ENCODE measurements around the gene COG3. TPM values are rescaled to one million over a fixed set of nuclear protein-coding genes. Genes with fewer than 3 reads are reported as not detected.
A peak's percentile ranks its signal among the peaks of the same experiment; 100 is the strongest.
"Not testable (repeated sequence)": the region's sequence is repeated elsewhere in the genome, so short reads cannot be mapped to it uniquely, and the experiment has no call there.

Gene COG3, protein sequence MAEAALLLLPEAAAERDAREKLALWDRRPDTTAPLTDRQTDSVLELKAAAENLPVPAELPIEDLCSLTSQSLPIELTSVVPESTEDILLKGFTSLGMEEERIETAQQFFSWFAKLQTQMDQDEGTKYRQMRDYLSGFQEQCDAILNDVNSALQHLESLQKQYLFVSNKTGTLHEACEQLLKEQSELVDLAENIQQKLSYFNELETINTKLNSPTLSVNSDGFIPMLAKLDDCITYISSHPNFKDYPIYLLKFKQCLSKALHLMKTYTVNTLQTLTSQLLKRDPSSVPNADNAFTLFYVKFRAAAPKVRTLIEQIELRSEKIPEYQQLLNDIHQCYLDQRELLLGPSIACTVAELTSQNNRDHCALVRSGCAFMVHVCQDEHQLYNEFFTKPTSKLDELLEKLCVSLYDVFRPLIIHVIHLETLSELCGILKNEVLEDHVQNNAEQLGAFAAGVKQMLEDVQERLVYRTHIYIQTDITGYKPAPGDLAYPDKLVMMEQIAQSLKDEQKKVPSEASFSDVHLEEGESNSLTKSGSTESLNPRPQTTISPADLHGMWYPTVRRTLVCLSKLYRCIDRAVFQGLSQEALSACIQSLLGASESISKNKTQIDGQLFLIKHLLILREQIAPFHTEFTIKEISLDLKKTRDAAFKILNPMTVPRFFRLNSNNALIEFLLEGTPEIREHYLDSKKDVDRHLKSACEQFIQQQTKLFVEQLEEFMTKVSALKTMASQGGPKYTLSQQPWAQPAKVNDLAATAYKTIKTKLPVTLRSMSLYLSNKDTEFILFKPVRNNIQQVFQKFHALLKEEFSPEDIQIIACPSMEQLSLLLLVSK
- polyA plus RNA-seq (2013, experiment 1 of 2; ENCODE audit: insufficient read length): 19.1 TPM
- polyA plus RNA-seq (2013, experiment 2 of 2; ENCODE audit: insufficient read length): 20.8 TPM

DNA sequence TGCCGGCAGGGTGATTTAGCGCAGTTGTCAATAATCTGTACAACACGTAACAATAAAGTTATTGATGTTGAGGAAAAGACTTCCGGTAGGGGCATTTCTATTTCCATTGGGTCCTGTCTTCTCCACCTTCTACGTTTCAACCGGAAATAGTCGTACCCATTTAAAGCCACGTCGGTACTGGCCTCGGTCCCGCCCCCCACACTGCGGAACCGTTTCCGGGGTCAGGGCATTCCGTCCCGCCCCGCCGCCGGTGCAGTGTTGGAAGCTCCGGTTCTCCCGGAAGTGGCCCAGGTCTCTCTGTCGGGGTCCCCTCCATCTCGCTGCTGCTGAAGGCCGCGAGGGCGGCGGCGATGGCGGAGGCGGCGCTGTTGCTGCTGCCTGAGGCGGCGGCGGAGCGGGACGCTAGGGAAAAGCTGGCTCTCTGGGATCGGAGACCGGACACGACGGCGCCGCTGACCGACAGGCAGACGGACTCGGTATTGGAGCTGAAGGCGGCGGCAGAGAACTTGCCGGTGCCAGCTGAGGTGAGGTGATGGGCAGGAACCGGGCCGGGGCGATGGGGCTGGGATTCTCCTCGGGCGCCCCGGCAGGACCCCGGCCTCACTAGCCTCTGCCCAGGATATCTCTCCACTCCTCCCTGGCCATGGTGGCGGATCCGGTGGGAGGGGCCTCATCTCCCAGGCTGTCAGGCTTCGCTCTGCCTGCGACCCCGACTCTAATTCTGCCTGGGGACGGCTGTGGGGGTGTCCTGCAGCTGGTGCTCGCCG, at the start of gene COG3:
COG3 (plus strand) TSS at position 253 of the 767 bp plus-strand sequence; CDS start at position 351, 98 bp downstream.
- DNase-seq: peak; percentile 99

DNA sequence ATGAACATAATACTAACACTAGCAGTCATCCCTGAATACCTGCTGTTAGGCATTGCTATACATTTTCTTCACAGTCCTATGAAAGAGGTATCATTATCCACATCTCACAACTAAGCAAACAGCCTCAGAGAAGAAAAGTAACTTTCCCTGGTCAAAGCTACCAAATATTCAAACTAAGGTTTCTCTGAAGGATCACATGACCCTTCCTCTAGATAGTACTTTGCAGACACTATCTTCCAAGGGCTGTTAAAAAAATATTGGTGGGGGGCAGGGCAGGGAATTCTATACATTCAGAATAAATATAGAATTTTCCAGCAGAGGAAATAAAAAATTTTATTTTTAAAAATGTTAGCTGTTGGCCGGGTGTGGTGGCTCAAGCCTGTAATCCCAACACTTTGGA, 49.6 kb upstream of the COG3 start:
- no peak for DNase-seq

DNA sequence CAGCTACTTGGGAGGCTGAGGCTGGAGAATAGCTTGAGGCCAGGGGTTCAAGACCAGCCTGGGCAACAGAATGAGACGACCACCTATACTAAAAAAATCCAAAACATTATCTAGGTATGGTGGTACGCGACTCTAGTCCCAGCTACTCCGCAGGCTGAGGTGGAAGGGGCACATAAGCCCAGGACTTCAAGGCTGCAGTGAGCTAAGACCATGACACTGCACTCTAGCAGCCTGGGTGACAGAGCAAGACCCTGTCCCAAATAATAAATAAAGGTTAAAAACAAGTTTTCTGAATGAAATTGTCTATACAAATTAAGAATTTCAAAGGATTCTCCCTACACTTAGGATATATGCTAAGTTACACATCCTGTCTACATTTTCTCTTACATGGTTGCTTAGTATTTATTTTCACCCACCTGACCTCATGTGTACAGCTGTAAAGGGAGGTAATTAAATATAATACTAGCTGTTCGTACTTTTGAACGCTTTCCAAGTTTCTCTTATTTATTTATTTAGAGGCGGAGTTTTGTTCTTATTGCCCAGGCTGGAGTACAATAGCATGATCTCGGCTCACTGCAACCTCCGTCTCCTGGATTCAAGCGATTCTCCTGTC, 48.1 kb upstream of the COG3 start:
- no peak for DNase-seq

DNA sequence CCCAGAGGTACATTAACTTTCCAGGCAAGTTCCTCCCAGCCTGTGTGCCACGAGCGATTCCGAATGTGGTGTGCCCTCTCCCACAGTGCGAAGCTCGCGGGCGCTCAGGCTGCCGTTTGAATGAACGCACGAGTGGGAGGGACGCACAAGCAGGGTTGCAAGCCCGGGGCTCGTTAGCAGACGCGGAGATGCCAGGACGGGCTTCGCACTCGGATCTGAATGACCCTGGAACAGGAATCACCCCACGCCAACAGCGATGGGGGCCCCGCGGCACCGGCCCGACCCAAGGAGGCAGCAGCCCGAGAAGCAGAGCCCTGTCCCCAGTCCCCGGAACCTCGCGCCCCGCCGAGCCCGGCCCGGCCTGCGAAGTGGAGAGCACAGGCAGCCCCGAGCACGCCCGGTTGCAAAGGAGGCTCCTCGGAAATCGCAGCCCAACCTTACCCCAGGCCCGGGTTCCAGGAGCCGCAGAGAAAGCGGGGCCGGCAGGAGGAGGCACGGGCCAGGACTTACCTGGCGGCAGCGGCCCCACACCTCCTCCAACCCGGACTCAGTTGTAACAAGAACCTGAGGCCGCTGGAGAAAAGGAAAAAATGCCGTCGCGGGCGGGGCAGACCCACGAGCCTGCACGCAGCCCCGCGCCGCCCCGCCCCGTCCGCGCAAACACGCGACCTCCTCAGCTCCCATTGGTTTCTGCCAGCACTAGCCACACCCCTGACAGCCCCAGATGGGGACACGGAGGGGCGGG, 46.8 kb upstream of the COG3 start, which contains the start of gene SLC25A30:
SLC25A30 (minus strand) TSS at position 584 of the 745 bp plus-strand sequence. CDS start 6,948 bp downstream, outside the sequence.
- peak; percentile 88 for DNase-seq

DNA sequence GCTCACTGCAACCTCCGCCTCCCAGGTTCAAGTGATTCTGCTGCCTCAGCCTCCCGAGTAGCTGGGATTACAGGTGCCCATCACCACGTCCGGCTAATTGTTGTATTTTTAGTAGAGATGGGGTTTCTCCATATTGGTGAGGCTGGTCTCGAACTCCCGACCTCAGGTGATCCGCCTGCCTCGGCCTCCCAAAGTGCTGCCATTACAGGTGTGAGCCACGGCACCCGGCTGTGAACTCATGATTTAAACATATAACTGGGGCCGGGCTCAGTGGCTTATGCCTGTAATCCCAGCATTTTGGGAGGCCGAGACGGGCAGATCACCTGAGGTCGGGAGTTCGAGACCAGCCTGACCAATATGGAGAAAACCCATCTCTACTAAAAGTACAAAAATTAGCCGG, 45.4 kb upstream of the COG3 start:
- DNase-seq: not testable (repeated sequence)

DNA sequence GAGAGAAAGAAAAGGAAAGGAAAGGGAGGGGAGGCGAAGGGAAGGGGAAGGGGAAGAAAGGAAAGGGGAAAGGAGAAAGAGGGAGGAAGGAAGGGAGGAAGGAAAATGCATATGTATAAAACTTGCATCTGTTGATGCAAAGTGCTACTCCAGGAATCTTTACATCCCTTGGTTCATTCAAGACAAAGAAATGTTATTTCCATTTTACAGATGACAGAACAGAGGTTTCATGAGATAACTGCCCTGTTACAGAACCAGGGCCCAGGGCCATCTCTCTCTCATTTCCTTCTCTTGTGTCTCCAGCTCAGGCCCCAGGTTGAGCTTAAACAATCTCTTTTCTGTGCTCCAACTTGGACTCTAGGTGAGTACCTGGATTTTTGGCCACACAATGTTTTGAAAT, 44.8 kb upstream of the COG3 start:
- DNase-seq: no peak

DNA sequence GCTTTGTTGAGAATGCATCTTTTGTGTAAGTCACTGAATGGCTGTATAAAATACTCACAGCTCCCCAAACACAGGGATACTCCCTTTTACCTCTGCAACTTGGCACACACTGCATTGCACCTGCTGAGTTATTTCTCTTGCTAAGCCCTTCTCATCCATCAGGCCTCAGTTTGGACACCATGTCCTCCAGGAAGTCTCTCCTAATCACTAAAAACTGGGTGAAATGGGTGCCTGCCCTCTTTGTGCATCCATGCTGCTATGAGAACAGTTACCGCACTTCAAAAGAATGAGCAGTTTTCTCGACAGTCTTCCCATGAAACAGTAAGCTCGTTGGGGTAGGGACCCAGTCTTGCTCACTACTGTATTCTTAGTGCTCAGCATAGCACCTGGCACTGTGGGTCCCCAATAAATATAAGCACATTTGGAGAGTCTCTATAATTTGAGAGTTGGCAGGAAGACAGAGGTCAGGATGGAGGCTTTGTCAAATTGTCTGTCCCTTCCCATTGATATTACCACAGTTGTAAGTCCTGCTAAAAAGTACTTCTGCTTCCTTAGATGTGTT, 41.9 kb upstream of the COG3 start:
- DNase-seq: no peak

DNA sequence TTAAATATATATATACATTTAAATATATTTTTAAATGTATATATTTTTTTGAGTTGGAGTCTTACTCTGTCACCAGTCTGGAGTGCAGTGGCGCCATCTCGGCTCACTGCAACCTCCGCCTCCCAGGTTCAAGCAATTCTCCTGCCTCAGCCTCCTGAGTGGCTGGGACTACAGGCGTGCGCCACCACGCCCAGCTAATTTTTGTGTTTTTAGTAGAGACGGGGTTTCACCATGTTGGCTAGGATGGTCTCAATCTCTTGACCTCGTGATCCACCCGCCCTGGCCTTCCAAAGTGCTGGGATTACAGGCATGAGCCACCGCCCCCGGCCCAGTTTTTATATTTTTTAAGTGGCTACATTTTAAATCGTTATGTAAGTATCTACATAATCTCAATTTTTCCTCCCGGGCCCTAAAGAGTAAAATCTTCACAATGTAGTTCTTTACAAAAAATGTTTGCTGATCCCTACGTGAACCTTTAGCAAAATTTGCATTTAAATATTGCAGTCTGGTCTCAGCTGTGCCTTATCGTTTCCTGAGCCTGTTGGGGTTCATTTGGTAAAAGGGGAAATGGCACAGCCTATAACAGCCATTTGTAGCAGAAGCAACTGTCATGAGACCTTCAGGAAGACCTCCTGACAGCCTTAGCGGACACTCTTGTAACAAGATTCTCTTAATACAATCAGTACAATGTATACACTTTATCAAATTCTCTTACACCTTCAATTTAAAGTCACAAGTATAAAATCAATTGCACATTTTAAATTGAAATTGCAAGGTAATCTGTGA, 38.5 kb upstream of the COG3 start:
- DNase-seq: not testable (repeated sequence)

DNA sequence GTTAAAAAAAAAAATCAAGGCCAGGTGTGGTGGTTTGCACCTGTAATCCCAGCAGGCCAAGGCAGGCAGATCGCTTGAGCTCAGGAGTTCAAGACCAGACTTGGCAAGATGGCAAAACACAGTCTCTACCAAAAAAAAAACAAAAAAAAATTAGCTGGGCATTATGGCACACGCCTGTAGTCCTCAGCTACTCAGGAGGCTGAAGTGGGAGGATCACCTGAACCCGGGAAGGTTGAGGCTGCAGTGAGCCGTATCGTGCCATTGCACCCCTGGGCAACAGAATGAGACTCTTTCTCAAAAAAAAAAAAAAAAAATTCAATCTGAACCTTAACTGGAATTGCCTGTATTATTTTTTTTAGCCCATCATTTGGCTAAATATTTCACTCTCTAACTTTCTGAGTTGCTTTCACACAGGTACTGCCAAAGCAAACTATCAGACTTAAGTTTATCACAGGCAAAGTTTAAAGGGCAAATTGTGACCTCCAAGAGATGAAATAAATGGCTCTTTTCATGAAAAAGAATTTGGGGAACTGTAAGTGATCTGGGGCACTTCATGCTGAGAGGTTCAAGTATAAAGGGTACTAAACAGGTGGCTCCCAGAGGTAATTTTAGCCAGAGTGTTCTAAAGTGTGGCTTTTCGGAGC, 31.9 kb upstream of the COG3 start:
- DNase-seq: no peak

DNA sequence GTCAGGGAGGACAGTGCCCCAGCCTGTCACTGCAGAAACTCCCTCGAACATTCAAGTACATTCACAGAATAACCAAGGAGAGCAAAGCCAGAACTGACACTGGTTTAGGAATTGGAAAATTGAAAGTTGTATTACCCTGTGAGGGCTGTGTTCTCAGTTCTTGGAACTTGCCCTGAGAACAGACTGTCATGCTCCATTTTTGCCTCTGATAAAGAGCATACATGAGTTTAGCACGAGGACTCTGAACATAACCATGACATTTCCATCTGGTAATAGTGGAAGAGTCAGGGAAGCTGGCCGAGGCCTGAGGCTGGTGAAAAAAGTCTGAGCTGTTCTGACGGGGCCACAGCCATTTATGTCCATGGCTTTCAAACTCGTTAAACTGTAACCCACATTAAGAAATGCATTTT, 31.4 kb upstream of the COG3 start:
- DNase-seq: no peak

DNA sequence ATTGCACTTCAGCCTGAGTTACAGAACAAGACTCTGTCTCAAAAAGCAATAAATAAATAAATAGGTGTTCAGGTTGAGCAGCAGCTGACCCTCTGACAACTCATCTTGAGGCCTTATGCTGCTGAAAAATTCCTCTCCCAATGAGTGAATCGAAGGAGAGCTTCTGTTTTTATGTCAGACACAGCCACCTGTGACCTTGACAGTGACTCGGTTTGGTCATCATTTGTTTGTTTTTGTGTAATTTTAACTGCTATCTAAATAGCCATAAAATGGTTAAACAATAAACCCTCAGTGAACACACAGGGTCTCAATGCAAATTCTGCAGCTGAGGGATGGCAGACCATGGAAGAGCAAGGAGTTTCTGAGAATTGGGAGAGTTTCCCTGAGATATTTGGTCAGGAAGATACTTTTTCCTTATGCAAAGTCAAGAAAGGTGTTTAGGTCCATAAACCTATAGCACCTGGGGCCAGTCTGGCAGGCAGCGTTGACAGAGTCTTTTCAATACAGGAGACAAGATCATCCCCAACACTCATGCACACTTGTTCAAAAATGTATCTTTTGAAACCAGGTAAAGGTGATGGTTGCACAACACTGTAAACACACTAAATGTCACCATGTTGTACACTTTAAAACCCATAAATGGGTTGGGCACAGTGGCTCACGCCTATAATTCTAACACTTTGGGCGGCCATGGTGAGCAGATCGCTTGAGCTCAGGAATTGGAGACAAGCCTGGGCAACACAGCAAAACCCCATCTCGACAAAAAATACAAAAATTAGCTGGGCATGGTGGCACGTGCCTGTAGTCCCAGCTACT, 30.0 kb upstream of the COG3 start:
- DNase-seq: no peak

DNA sequence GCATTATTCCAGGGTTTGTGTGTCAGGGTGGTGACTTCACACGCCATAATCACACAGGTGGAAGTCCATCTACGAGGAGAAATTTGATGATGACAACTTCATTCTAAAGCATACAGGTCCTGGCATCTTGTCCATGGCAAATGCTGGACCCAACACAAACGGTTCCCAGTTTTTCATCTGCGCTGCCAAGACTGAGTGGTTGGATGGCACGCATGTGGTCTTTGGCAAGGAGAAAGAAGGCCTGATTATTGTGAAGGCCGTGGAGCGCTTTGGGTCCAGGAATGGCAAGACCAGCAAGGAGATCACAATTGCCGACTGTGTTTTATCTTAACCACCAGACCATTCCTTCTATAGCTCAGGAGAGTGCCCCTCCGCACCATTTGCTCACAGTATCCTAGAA, 28.4 kb upstream of the COG3 start:
- DNase-seq: no peak

DNA sequence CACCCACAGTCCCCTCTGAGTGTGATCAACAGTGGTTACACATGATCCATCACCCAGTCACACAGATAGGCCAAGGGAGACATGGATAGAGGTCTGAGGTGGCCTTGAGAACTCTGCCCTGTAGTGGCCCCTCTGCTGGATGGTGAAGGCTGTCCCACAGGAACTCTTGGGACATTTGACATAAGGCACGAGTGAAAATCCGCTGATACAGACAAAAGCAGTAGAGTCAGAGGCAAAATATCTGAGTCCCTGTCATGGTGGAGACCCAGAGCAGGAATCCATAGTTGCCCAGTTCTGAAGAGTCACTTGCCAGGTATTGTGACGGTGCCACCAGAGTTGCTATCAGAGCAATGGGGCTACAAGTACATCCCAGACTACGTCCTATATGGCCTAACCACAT, 27.8 kb upstream of the COG3 start:
- no peak for DNase-seq

DNA sequence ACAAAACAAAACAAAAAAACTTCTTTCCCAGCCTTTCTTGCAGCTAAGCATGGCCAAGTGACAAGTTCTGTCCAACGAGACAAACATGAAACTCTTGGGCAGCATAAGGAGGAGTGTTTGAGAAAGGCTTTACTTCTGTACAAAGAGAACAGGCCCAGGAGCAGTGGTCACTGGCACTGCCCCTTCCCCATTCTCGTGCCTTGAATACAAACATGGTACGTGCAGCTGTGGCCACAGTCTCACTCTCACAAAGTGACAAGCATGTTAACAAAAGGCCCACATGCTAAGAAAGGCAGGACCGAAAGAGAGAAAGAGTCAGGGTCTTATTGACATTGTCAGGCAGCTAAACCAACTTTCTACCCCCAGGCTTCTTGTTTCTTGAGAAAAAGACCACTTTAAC, 26.8 kb upstream of the COG3 start:
- DNase-seq: no peak

DNA sequence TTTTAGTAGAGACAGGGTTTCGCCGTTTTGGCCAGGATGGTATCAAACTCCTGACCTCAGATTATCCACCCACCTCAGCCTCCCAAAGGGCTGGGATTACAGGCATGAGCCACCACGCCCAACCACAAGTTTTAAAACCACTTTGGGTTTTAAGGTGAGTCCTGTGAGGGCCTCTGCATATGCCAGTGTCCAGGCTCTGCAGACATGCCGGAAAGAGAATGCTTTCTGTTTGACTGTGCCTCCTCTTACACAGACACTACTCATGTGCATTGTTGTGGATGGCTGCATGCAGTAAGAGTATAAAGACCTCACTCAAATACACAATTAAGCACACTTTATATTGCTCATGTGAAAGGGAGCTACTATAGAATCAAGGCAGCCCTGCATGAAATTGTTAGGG, 25.7 kb upstream of the COG3 start:
- no peak for DNase-seq

DNA sequence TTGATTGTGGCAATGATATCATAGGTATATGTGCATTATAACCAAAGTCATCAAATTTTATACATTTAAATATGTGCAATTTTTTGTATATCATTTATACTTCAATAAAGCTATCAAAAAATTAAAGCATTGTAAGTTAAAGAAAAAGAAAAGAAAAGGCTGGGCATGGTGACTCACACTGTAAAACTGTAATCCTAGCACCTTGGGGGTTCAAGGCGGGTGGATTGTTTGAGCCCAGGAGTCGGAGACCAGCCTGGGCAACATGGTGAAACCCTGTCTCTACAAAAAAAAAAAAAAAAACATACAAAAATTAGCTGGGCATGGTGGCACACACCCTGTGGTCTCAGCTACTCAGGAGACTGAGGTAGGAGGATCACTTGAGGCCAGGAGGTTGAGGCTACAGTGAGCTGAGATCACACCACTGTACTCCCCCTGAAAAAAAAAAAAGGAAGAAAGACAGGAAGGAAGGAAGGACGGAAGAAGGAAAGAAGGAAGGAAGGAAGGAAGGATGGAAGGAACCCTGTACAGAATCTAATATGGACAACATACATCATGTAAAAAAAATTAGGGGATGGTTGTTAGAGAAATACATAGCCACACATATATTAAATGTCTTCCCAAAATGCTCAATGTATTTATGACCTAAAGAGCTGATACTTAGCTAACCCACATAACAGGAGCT, 24.8 kb upstream of the COG3 start:
- peak; percentile 9 for DNase-seq

DNA sequence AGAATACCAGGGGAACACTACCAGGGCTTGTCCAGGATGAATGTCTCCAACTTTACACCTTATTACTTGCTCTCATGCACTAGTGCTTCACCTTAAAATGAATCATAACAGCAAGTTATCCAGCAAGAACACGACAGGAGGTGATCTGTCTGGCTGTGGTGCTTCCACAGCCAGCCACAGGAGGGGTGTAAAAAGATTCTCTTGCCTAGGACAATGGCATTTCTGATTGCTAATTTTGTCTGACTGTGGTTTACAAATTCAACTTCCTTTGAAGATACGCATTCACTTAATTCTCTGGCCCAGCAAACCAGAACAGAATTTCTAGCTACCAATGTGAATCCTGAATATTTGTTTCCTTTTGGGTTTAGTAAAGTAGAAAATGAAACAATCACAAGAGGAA, 23.1 kb upstream of the COG3 start:
- peak; percentile 13 for DNase-seq

DNA sequence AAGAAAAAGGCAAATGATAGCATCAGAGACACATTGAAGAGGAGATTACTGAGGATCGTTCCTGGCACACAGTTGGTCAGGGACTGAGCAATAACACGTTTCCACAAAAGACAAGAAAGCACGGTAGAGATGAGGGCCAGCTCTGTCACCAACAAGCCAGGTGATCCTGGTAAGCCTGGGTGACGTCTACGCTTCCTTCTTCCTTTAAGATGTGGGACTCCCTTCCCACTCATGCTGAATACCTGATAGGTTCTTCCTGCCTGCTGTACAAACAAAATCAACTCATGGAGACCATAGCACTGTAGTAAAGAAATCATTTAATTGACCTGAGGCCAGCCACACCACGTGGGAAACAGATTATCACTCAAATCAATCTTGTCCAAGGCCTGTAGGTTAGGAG, 19.7 kb upstream of the COG3 start:
- no peak for DNase-seq
